Measurements from ENCODE around the gene BMF. TPM values are rescaled to one million over a fixed set of nuclear protein-coding genes. Genes with fewer than 3 reads are reported as not detected.
"Not testable (repeated sequence)": the region's sequence is repeated elsewhere in the genome, so short reads cannot be mapped to it uniquely, and the experiment has no call there.

Gene BMF, protein sequence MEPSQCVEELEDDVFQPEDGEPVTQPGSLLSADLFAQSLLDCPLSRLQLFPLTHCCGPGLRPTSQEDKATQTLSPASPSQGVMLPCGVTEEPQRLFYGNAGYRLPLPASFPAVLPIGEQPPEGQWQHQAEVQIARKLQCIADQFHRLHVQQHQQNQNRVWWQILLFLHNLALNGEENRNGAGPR
- total RNA-seq, result 10 to 100 TPM; 16.2 to 21.2 TPM
- 10 to 100 TPM; 50.1 to 58.6 (median 52.1) TPM for polyA plus RNA-seq (ENCODE audit: insufficient read length in 6 of 6)
- long read RNA-seq, donor 1, full-length matches to known transcripts, result 6 of 6 reads
- long read RNA-seq, donor 1, partial matches to known transcripts, result 0 of 6 reads
- long read RNA-seq, donor 1, other reads (novel, unspliced or antisense), result 0 of 6 reads
- long read RNA-seq, donor 2, full-length matches to known transcripts, result 7 of 26 reads
- long read RNA-seq, donor 2, partial matches to known transcripts, result 19 of 26 reads
- long read RNA-seq, donor 2, other reads (novel, unspliced or antisense), result 0 of 26 reads
- long read RNA-seq, donor 3, full-length matches to known transcripts, result 3 of 8 reads
- long read RNA-seq, donor 3, partial matches to known transcripts, result 5 of 8 reads
- long read RNA-seq, donor 3, other reads (novel, unspliced or antisense), result 0 of 8 reads
- long read RNA-seq, donor 4, full-length matches to known transcripts, result 1 of 1 reads
- long read RNA-seq, donor 4, partial matches to known transcripts, result 0 of 1 reads
- long read RNA-seq, donor 4, other reads (novel, unspliced or antisense), result 0 of 1 reads
- long read RNA-seq, donor 5, full-length matches to known transcripts, result 10 of 15 reads
- long read RNA-seq, donor 5, partial matches to known transcripts, result 5 of 15 reads
- long read RNA-seq, donor 5, other reads (novel, unspliced or antisense), result 0 of 15 reads
- long read RNA-seq, donor 6, full-length matches to known transcripts, result 9 of 15 reads
- long read RNA-seq, donor 6, partial matches to known transcripts, result 6 of 15 reads
- long read RNA-seq, donor 6, other reads (novel, unspliced or antisense), result 0 of 15 reads
- long read RNA-seq, donor 7, full-length matches to known transcripts, result 1 of 1 reads
- long read RNA-seq, donor 7, partial matches to known transcripts, result 0 of 1 reads
- long read RNA-seq, donor 7, other reads (novel, unspliced or antisense), result 0 of 1 reads
- long read RNA-seq, donor 8, full-length matches to known transcripts, result 5 of 5 reads
- long read RNA-seq, donor 8, partial matches to known transcripts, result 0 of 5 reads
- long read RNA-seq, donor 8, other reads (novel, unspliced or antisense), result 0 of 5 reads
- long read RNA-seq, donor 9, result 0 reads
- long read RNA-seq, donor 10, partial matches to known transcripts, result 0 of 1 reads
- long read RNA-seq, donor 10, other reads (novel, unspliced or antisense), result 1 of 1 reads
- long read RNA-seq, donor 11, result 0 reads
- long read RNA-seq, donor 12, full-length matches to known transcripts, result 7 of 23 reads
- long read RNA-seq, donor 12, partial matches to known transcripts, result 16 of 23 reads
- long read RNA-seq, donor 12, other reads (novel, unspliced or antisense), result 0 of 23 reads

DNA sequence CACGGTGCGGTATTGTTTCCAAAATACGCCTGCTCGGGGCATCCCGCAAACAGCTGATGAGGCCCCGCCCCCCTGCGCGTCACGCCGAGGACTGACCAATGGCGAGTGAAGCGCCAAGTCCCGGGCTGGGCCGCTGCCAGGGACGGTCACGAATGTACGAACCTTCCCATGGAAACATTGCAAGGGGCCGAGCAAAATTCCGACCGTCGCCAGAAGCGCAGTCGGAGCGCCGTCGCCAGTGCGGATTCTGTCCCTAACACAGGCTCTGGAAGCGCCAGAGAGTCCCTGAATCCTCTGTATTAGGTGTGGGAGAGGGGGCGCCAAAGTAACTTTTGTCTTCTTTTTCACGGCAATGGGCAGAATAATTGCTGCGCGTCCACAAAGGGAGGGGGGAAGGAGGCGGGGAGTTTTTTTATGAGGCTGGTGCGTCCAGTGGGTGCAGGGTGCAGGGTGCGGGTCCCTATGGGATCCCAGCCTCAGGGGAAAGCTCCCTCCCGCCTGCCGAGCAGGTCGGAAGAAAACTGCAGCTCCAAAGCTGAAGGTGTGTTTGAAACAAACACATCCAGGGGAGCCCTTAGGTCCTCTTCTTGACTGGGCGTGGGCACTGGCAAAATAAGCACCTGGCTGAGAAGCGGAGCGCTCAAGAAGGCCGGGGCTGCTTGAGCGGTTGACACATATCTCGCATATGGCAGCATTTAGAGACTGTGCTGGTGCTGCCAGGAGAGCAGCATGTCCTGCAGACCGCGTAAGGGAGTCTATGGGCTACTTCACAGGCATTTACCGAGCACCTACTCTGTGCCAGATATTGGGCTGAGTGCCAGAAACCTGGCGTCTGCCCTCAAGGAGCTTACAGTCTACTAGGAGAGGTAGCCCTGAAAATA, at the start of gene BMF:
TSS of gene BMF (minus strand) at position 25 of the 881 bp plus-strand sequence. CDS start 2,793 bp downstream, outside the sequence.
- no peaks in the 10 kb centered on the region for H3K36me3 ChIP-seq
- no peaks in the 10 kb centered on the region for H3K27me3 ChIP-seq
- TF ChIP-seq CTCF (IDR thresholded peaks at IDR 0.05), result peak; percentile 12 to 14
- H3K4me3 ChIP-seq, result peak within 1 kb of the TSS; percentile 80 to 82
- no peaks in the 10 kb centered on the region for H3K9me3 ChIP-seq
- peak; percentile 82 for ATAC-seq
- DNase-seq, result peak; percentile 99 to 100 (median 99)
- peak within 1 kb of the TSS; percentile 78 to 86 for H3K27ac ChIP-seq
- intact Hi-C loops (cut with DNase I), result loop anchor here in 1 of 2 donors (5.0 kb wide), 1 partner anchor 62 kb away; no protein-coding TSS in a partner anchor
- peaks cover 24 to 46% of the 10 kb centered on the region in 2 donors for H3K4me1 ChIP-seq

DNA sequence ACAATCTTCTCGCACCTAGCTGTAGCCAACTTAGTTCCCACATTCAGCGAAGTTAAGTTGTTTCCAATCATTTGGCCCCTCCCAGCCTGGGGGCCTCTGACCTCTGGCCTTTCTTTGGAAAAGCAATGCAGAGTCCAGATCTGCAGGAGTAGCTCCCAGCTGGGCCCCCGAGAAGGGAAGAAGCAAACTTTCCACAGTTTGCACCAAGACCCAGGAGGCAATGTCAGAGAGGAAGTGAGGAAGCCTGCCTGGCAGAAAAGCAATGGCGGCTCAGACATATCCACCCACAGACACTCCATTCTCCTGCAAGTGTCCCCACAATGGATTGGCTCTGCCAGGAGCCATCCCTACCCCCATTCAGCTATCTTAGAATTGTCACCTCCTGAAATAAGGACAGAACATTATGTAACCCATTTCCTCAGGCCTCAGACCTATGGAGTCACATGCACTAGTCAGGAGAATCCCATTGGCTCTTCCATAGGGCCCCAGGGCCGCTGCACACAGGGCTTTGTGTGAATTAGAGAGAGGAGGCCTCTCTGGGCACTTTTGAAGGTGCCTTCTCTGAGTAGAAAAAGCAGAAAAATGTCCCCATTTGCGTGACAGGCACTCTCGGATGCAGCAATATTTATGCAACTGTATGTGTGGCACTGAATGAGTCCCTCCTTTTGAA, 49.2 kb upstream of the BMF start:
- H3K9me3 ChIP-seq, result no peaks in the 10 kb centered on the region
- intact Hi-C loops (cut with DNase I), result no loop called here
- no peak overlapping the region for H3K27ac ChIP-seq
- no peak overlapping the region for H3K4me3 ChIP-seq
- H3K27me3 ChIP-seq, result no peaks in the 10 kb centered on the region
- DNase-seq, result no peak
- no peak for ATAC-seq
- no peaks in the 10 kb centered on the region for H3K36me3 ChIP-seq
- TF ChIP-seq CTCF (IDR thresholded peaks at IDR 0.05), result no peak
- H3K4me1 ChIP-seq, result peaks cover 0 to 25% of the 10 kb centered on the region in 2 donors

GRCh38 chr15:40155270-40155910, 46.7 kb upstream of the BMF start:
- TF ChIP-seq CTCF (IDR thresholded peaks at IDR 0.05), result no peak
- ATAC-seq (peak; percentile 90), DNase-seq (peak in 2 of 4 donors; percentile 49 to 77)
- Histone ChIP-seq H3K9me3 (no peaks in the 10 kb centered on the region), H3K27me3 (no peaks in the 10 kb centered on the region), H3K4me3 (no peak overlapping the region), H3K36me3 (no peaks in the 10 kb centered on the region), H3K4me1 (peaks cover 0 to 6% of the 10 kb centered on the region in 2 donors), H3K27ac (no peak overlapping the region)
- intact Hi-C loops (cut with DNase I), result no loop called here

DNA sequence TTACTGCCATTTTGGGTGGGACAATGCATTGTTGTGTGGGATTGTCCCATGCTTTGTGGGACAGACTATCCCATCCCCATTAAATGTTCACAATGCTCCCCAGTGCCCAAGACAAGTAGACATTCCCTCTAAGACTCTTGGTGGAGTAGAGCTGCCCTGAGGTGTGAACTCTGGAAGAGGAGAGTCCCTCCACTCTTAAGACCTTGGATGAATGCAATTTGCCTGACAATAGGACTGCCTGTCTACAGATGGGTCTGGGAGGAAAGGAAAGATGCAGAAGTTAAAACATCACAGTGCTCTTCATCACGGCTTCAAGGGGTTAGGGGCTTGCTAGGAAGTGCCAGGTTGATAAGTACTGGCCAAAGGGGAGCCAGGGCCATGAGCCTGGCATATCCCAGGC, 46.1 kb upstream of the BMF start:
- DNase-seq; H3K4me1 ChIP-seq; H3K9me3 ChIP-seq; H3K27me3 ChIP-seq; H3K27ac ChIP-seq; H3K4me3 ChIP-seq; H3K36me3 ChIP-seq; intact Hi-C loops (cut with DNase I); ATAC-seq: not testable (repeated sequence)
